ENCODE results near the gene EVI2A. TPM values are rescaled to one million over a fixed set of nuclear protein-coding genes. Genes with fewer than 3 reads are reported as not detected.
"Not testable (repeated sequence)": the region's sequence is repeated elsewhere in the genome, so short reads cannot be mapped to it uniquely, and the experiment has no call there.

Gene EVI2A
- total RNA-seq, 1 donor from 2014 or later: 34.1 TPM

DNA sequence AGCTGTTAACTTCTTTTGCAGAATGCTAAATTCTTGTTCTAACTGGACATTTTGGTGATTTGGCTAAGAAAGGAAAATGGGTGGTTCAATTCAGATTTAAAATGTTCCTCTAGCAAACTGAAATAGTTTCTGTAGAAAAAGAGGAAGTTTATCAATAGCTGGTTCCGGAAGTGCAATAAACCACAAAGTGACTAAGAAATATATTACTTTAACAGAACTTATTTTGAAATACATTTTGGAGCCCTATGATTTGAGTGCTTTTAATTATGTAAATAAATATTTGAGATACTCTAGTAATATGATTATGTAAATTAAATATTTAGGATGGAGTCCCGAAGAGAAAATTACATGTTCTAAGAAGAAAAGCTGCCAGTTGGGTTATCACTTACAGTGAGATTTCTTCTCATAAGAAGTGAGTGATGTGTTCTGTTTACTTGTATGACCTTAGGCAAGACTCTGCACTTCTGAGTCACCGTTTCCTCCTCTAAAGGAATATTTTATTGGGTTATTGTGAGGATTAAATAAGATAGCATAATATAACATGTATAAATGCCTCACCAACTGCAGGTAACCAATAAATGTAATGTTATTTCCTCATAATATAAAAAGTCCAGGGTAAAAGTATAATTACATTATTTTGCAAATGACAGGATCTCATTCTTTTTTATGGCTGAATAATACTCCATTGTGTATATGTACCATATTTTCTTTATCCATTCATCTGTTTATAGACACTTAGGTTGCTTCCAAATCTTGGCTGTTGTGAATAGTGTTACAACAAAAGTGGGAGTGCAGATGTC, 7.2 kb downstream of the EVI2A start, which contains the start of gene EVI2B:
Gene EVI2B, minus strand, starts transcription at position 73 of the 800 bp plus-strand sequence. CDS start 8,445 bp downstream, outside the sequence.
- intact Hi-C loops (cut with micrococcal nuclease): loop anchor here (5.0 to 10.0 kb wide), 4 partner anchors 178 to 492 kb away; partner anchors contain the start of genes CRLF3 and RNF135

DNA sequence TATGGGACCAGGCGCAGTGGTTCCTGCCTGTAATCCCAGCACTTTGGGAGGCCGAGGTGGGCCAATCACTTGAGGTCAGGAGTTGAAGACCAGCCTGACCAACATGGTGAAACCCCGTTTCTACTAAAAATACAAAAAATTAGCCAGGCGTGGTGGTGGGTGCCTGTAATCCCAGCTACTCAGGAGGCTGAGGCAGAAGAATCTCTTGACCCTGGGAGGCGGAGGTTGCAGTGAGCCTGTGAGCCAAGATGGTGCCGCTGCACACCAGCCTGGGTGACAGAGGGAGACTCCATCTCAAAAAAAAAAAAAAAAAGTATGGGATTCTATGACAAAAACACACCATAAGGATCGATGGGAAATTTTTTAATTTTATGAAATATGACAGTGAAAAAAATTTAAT, 9.2 kb downstream of the EVI2A start:
- intact Hi-C loops (cut with micrococcal nuclease): loop anchor here (5.0 to 10.0 kb wide), 4 partner anchors 180 to 490 kb away; partner anchors contain the start of genes CRLF3 and RNF135

DNA sequence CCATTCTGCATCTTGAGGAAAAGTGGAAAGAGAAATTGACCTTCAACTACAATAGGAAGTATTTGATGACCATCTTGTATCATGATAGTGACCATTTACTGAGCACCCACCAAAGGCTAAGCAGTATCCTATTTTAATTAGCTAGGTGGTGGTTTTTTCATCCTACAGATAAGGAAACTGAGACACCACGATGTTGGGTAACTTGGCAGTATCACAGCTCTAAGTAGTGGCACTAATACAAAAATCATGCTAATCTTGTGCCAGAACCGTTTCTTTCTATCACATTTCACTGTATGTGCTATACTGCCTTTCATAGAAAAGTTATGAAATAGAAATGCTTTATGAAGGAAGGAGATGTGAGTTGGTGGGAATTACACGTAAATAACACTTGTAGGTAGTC, 9.9 kb downstream of the EVI2A start:
- intact Hi-C loops (cut with micrococcal nuclease): loop anchor here (5.0 to 10.0 kb wide), 4 partner anchors 181 to 489 kb away; partner anchors contain the start of genes CRLF3 and RNF135

GRCh38 chr17:31310886-31311285, 10.5 kb downstream of the EVI2A start:
- intact Hi-C loops (cut with micrococcal nuclease): loop anchor here (1.0 to 10.0 kb wide), 5 partner anchors 10 to 489 kb away; partner anchors contain the start of genes CRLF3, EVI2A and RNF135

- intact Hi-C loops (cut with micrococcal nuclease): loop anchor here (1.0 to 10.0 kb wide), 5 partner anchors 11 to 488 kb away; partner anchors contain the start of genes CRLF3, EVI2A and RNF135
These were observed 11.2 kb downstream of the EVI2A start for GRCh38 chr17:31310260-31310659.

- intact Hi-C loops (cut with micrococcal nuclease): no loop called here
These were observed 11.9 kb downstream of the EVI2A start for GRCh38 chr17:31309556-31309955.

DNA sequence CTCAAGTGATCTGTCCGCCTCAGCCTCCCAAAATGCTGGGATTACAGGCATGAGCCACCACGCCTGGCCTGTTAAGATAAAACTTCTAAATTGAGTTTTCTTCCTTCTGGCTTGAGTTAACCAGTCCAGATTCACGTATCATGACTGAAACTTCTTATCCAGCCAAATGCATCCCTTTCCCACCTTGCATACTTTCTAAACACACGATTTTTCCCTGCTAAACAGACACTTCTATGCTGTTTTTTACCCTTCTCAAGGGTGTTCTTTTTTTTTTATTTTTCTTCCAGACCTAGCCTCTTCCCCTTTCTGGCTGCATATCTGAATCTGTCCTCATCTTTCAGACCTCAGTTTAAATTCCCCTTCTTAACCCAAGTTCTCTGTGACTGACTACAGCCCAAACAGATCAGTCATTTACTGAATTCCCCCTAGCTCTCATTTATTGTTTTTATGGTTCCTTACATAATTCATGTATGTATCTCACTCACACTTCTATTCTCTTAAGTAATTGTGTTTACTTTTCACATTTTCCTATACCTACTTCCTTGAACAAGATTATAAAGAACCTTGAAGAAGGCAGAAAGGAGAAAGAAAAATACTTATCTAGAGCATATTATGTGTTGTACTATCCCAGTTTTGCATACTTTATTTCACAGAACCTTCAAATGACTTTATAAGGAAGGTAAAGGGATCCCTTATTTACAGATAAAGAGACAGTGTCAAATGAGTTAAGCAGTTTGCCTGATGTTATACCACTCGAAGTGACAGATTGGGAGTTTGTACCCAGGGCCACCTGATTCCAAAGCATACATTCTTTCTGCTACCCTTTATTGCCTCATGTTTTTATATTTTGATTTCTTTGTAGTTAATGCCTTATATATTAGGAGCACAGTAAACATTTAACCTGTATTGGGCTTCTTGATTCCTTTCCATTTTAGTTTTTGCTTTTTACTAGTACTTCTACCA, 12.8 kb downstream of the EVI2A start:
- intact Hi-C loops (cut with micrococcal nuclease): no loop called here

GRCh38 chr17:31307640-31308039, 13.8 kb downstream of the EVI2A start:
- intact Hi-C loops (cut with micrococcal nuclease): no loop called here

- intact Hi-C loops (cut with micrococcal nuclease): no loop called here
These were observed 21.8 kb downstream of the EVI2A start for GRCh38 chr17:31299624-31300023.

GRCh38 chr17:31297090-31297489, 24.3 kb downstream of the EVI2A start, which contains the start of gene OMG:
Gene OMG (minus strand): TSS chr17:31297239. CDS start chr17:31296331, 908 bp downstream.
- intact Hi-C loops (cut with micrococcal nuclease): no loop called here

DNA sequence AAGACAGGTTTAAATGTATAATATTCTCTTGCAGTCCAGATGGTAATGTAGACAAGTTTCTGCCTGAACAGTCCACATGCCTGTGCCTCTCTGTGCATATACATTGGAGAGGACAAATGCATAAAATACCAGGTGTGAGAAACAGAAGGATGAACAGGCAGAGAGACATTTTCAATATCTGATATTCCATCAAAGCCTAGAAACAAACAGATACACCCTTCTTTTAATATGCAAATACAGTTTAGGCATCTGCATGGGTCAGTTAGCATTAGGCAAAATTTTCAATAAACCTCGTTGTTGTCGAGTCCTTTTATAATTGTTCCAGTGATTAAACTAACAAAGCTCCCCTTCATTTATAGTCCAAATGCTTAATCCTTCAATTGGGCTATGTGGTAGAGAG, 25.3 kb downstream of the EVI2A start:
- intact Hi-C loops (cut with micrococcal nuclease): no loop called here

GRCh38 chr17:31295489-31295871, 25.9 kb downstream of the EVI2A start:
- intact Hi-C loops (cut with micrococcal nuclease): no loop called here

GRCh38 chr17:31294820-31295488, 26.5 kb downstream of the EVI2A start:
- intact Hi-C loops (cut with micrococcal nuclease): no loop called here

- intact Hi-C loops (cut with micrococcal nuclease): no loop called here
These were observed 27.2 kb downstream of the EVI2A start for GRCh38 chr17:31294231-31294630.

DNA sequence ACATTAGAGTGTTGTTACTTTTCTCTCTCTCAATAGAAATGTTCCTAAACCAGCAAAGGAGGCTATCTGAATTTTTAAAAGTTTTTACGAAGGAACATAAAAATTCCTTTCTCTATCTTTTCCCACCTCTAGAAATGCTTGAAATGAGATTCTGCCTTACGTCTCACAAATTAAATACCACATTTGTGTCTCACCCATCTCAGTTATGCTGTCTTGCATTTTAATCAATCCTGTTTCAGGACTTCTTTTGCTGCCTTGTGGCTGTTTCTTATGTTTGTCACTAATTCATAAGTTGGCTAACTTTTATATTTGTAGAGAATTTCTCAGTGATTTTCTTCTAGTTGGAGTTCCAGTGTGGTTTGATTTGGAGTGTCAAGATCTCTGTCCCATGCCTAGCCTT, 27.8 kb downstream of the EVI2A start:
- intact Hi-C loops (cut with micrococcal nuclease): no loop called here

GRCh38 chr17:31291820-31292219, 29.6 kb downstream of the EVI2A start:
- intact Hi-C loops (cut with micrococcal nuclease): no loop called here

DNA sequence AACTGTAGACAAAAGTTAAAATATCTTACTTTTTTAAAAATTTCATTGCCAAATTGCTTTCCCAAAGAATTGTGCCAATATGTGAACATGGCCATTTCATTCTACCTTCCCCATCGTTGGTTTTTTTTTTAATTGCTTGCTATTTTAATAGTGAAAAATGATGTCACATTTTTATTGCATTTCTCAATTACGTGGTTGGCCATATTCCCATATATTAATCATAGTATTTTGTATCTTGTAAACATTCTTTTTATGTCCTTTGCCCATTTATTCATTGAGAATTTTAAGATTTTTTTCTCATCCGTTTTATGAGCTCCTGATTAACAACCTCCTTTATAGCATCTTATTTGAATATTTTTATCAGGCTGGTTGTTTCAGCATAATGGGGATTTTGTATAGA, 31.6 kb downstream of the EVI2A start:
- intact Hi-C loops (cut with micrococcal nuclease): no loop called here

DNA sequence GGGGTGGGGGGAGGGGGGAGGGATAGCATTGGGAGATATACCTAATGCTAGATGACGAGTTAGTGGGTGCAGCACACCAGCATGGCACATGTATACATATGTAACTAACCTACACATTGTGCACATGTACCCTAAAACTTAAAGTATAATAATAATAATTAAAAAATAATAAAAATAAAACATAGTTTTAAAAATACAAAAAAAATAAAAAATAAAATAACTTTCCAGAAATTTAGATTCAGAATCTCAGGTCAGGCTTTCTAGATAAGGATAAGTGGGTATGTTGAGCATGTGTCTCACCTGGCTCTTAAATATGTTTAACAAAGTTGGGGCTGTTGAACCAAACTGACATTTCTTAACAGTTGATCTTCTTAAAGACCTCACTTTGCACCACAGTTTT, 33.5 kb downstream of the EVI2A start:
- intact Hi-C loops (cut with micrococcal nuclease): not testable (repeated sequence)

DNA sequence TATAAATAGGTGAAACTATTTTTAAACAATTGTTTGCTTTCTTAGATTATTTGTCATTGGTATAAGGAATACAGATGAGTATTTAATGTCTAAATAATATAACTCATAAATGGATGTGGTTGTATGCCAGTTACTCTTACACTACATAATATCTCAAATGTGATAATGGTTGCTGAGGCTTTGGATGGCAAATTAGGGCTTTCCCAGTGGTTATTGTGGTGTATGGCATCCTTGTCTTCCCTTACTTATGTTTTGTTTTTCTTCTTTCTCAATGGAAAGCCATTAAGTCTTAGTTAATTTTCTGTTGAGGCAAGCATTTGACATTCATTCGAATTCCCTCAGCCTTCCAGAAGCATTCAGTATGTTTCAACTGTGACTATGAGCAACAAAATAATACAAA, 34.8 kb downstream of the EVI2A start:
- intact Hi-C loops (cut with micrococcal nuclease): no loop called here

GRCh38 chr17:31283841-31284240, 37.6 kb downstream of the EVI2A start:
- intact Hi-C loops (cut with micrococcal nuclease): no loop called here

DNA sequence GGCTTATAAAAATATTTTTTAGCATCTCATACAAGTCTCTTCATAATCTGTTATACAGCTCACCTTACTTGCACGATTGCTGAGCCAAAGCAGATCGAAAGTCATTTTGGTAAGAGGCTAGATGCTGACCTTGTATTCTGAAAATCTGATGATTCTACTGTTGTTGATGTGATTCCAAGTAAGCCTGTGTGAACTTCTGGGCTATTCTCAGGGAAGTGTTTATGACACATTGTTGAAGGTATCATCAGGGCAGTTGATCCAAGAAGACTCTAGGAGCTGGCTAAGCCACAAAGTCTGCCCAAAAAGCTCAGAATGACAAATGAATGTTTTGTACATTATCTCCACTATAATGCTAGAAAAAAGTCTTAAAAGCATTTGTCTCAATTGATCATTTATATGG, 40.4 kb downstream of the EVI2A start:
- intact Hi-C loops (cut with micrococcal nuclease): no loop called here

Data from T-helper 2 cell treated with Interferon-gamma antibody and Interleukin-4, amounts not matched to agents 100 ng/mL and 5 ng/mL, for 36 hours (primary cell).